Uterus (tissue), 4 donors: ENCODE measurements around the gene LCK. TPM values are rescaled to one million over a fixed set of nuclear protein-coding genes. Genes with fewer than 3 reads are reported as not detected.

Experiments
- DNase-seq, 2 donors: peaks; one replicate each; pipeline ENCODE4 v3.0.0-alpha.2; 2019 to 2020
- H3K27ac ChIP-seq, 2 donors: fragments of 200-600 bp; sonication (generic); 1 replicate in 1 of 2; 2 replicates in 1 of 2; pipeline ENCODE4 v1.5.1; 2016 to 2018
- H3K27me3 ChIP-seq, 2 donors: fragments of 200-600 bp; sonication (generic); one replicate each; pipeline ENCODE4 v1.5.1; 2018 to 2019; ENCODE audit warnings: control low read depth in 1 of 2
- H3K36me3 ChIP-seq, 2 donors: fragments of 200-600 bp; sonication (generic); one replicate each; pipeline ENCODE4 v1.5.1; 2019; ENCODE audit warnings: control low read depth in 1 of 2
- H3K4me1 ChIP-seq, 2 donors: fragments of 200-600 bp; sonication (generic); one replicate each; pipeline ENCODE4 v1.5.1; 2018 to 2019; ENCODE audit warnings: control low read depth in 1 of 2
- H3K4me3 ChIP-seq, 2 donors: fragments of 200-600 bp; sonication (generic); 1 replicate in 1 of 2; 2 replicates in 1 of 2; pipeline ENCODE4 v1.5.1; 2018 to 2019; ENCODE audit warnings: mild to moderate bottlenecking in 1 of 2
- H3K9me3 ChIP-seq, 2 donors: fragments of 200-600 bp; sonication (generic); one replicate each; pipeline ENCODE4 v1.5.1; 2019; ENCODE audit warnings: control low read depth in 1 of 2
- CTCF ChIP-seq, 4 experiments: fragments of 200-600 bp in 2 of 4; fragments of 450-650 bp in 2 of 4; sonication (generic) in 2 of 4; IDR thresholded peaks; one replicate each; pipeline ENCODE4 v1.5.1; 2016 to 2019; ENCODE audit warnings: antibody characterized with exemption in 4 of 4, mild to moderate bottlenecking in 2 of 4, moderate library complexity in 1 of 4
- POLR2A ChIP-seq, 2 donors: fragments of 450-650 bp; IDR thresholded peaks; one replicate each; pipeline ENCODE4 v1.6.1; 2016; ENCODE audit warnings: antibody characterized with exemption in 2 of 2, mild to moderate bottlenecking in 1 of 2, moderate library complexity in 1 of 2
- intact Hi-C: fragments of 100-400 bp; cut with DNase I; formaldehyde crosslinking; loops from one replicate; pipeline ENCODE4 v1.15.1; 2023; ENCODE audit warnings: low total_unique reads
- total RNA-seq, 4 donors: library from RNA; depleted of rRNA in 3 of 4; stranded (reverse); fragments of >200 nt in 3 of 4; gene quantifications; one replicate each; pipeline versions ENCODE4 v1.1.0 to v1.2.4, GENCODE V29; 2014 to 2023
- donor health status: DM: yes; HTN: yes; CAD: no.

LCK gene
- total RNA-seq, 4 donors from 2014 or later: 0.26 to 2.0 (median 1.4) TPM

- intact Hi-C loops: no loop called here
Observed at GRCh38 chr1:32215629-32216480, 35.2 kb upstream of the LCK start.

GRCh38 chr1:32216566-32216965 lies 34.5 kb upstream of the LCK start:
- intact Hi-C loops: no loop called here
- no peak overlapping the region for H3K4me3 ChIP-seq
- no peak for DNase-seq

More at GRCh38 chr1:32215629-32216480, 35.2 kb upstream of the LCK start:
- Histone ChIP-seq H3K36me3 (no peaks in the 10 kb centered on the region), H3K27ac (no peak overlapping the region), H3K9me3 (no peaks in the 10 kb centered on the region), H3K4me1 (peaks cover 1 to 3% of the 10 kb centered on the region in 2 donors), H3K27me3 (no peaks in the 10 kb centered on the region), H3K4me3 (no peak overlapping the region)
- no peak for TF ChIP-seq POLR2A (IDR thresholded peaks at IDR 0.05)
- TF ChIP-seq CTCF (IDR thresholded peaks at IDR 0.05): peak; percentile 47 to 72 (median 59)
- peak; percentile 41 to 42 for DNase-seq

GRCh38 chr1:32219022-32219421 lies 32.0 kb upstream of the LCK start:
- Histone ChIP-seq H3K27me3 (no peaks in the 10 kb centered on the region), H3K4me3 (no peak overlapping the region), H3K36me3 (no peaks in the 10 kb centered on the region), H3K9me3 (no peaks in the 10 kb centered on the region), H3K27ac (no peak overlapping the region), H3K4me1 (peaks cover 4 to 16% of the 10 kb centered on the region in 2 donors)
- intact Hi-C loops: no loop called here
- no peak for DNase-seq
- no peak for TF ChIP-seq CTCF (IDR thresholded peaks at IDR 0.05)
- TF ChIP-seq POLR2A (IDR thresholded peaks at IDR 0.05): no peak

More at GRCh38 chr1:32216566-32216965, 34.5 kb upstream of the LCK start:
- Histone ChIP-seq H3K9me3 (no peaks in the 10 kb centered on the region), H3K27me3 (no peaks in the 10 kb centered on the region), H3K4me1 (peaks cover 4 to 6% of the 10 kb centered on the region in 2 donors), H3K27ac (no peak overlapping the region), H3K36me3 (no peaks in the 10 kb centered on the region)
- TF ChIP-seq CTCF (IDR thresholded peaks at IDR 0.05) (no peak), POLR2A (IDR thresholded peaks at IDR 0.05) (no peak)

- H3K36me3 ChIP-seq: no peaks in the 10 kb centered on the region
- intact Hi-C loops: no loop called here
Observed at GRCh38 chr1:32220746-32221580, 30.1 kb upstream of the LCK start.

More at GRCh38 chr1:32220746-32221580, 30.1 kb upstream of the LCK start:
- Histone ChIP-seq H3K4me1 (peaks cover 4 to 18% of the 10 kb centered on the region in 2 donors), H3K27ac (peak overlapping the region; percentile 10 to 89), H3K9me3 (no peaks in the 10 kb centered on the region), H3K4me3 (peak overlapping the region; percentile 81 to 100), H3K27me3 (no peaks in the 10 kb centered on the region)
- DNase-seq: no peak
- no peak for TF ChIP-seq POLR2A (IDR thresholded peaks at IDR 0.05)
- TF ChIP-seq CTCF (IDR thresholded peaks at IDR 0.05): no peak
